ENCODE results near the gene NRSN2.
"Not testable (repeated sequence)": the region's sequence is repeated elsewhere in the genome, so short reads cannot be mapped to it uniquely, and the experiment has no call there.

The NRSN2 gene

GRCh38 chr20:388034-388994 is 41.4 kb downstream of the NRSN2 start:
- H3K4me3 ChIP-seq = no peak overlapping the region
- no peak for DNase-seq (ENCODE audit: low spot score)
- TF ChIP-seq, protein P1, sequence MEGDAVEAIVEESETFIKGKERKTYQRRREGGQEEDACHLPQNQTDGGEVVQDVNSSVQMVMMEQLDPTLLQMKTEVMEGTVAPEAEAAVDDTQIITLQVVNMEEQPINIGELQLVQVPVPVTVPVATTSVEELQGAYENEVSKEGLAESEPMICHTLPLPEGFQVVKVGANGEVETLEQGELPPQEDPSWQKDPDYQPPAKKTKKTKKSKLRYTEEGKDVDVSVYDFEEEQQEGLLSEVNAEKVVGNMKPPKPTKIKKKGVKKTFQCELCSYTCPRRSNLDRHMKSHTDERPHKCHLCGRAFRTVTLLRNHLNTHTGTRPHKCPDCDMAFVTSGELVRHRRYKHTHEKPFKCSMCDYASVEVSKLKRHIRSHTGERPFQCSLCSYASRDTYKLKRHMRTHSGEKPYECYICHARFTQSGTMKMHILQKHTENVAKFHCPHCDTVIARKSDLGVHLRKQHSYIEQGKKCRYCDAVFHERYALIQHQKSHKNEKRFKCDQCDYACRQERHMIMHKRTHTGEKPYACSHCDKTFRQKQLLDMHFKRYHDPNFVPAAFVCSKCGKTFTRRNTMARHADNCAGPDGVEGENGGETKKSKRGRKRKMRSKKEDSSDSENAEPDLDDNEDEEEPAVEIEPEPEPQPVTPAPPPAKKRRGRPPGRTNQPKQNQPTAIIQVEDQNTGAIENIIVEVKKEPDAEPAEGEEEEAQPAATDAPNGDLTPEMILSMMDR (IDR thresholded peaks at IDR 0.05) = no peak
- no peak overlapping the region for H3K27ac ChIP-seq

- TF ChIP-seq, protein P1 (IDR thresholded peaks at IDR 0.05) = no peak
- H3K27ac ChIP-seq = no peak overlapping the region
- no peak for DNase-seq (ENCODE audit: low spot score)
These were observed 42.3 kb downstream of the NRSN2 start for GRCh38 chr20:389220-389619.

DNA sequence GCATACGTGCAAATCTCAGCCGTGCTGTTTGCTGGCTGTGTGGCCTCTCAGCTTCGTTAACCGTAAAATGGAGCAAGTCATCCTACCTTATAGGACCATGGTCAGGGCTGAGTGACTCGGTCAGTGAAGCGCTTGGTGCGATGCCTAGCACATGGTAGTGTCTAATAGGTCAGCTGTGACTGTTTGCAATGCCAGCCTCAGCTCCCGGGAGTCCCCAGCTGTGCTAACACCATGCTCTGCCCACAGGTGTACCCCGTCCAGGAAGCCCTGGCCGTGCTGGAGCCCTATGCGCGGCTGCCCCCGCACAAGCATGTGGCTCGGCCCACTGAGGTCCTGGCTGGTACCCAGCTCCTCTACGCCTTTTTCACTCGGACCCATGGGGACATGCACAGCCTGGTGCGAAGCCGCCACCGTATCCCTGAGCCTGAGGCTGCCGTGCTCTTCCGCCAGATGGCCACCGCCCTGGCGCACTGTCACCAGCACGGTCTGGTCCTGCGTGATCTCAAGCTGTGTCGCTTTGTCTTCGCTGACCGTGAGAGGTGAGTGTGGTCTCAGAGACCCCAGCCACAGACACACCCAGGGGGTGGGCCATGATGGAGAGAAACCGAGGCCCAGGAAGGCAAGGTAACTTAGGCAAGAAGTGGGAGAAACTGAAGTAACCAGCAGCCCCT is 44.3 kb downstream of the NRSN2 start:
- TF ChIP-seq, protein P1 (IDR thresholded peaks at IDR 0.05) = no peak
- H3K27ac ChIP-seq = no peak overlapping the region
- no peak for DNase-seq (ENCODE audit: low spot score)

More at GRCh38 chr20:389220-389619, 42.3 kb downstream of the NRSN2 start:
- no peak overlapping the region for H3K4me3 ChIP-seq

DNA sequence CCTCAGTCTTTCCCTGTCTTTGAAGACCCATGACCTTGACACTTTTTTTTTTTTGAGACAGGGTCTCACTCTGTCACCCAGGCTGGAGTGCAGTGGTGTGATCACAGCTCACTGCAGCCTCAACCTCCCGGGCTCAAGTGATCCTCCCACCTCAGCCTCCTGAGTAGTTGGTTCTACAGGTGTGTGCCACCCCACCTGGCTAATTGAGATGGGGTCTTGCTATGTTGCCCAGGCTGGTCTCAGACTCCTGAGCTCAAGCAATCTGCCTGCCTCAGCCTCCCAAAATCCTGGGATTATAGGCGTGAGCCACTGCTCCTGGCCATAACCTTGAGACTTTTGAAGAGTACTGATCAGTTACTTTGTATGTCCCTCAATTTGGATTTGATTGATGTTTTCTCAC is 46.4 kb downstream of the NRSN2 start:
- H3K4me3 ChIP-seq; H3K27ac ChIP-seq; DNase-seq (ENCODE audit: low spot score): not testable (repeated sequence)

More for the DNA sequence above, 44.3 kb downstream of the NRSN2 start:
- no peak overlapping the region for H3K4me3 ChIP-seq

- H3K4me3 ChIP-seq = no peak overlapping the region
- TF ChIP-seq, protein P1 (IDR thresholded peaks at IDR 0.05) = no peak
- no peak overlapping the region for H3K27ac ChIP-seq
- no peak for DNase-seq (ENCODE audit: low spot score)
These were observed 49.3 kb downstream of the NRSN2 start for GRCh38 chr20:396252-396618.

- TF ChIP-seq, protein P1 (IDR thresholded peaks at IDR 0.05) = no peak
- no peak for DNase-seq (ENCODE audit: low spot score)
- H3K27ac ChIP-seq = no peak overlapping the region
- H3K4me3 ChIP-seq = no peak overlapping the region
These were observed 49.9 kb downstream of the NRSN2 start for GRCh38 chr20:396619-397431.

All from coronary artery (tissue), 2 donors.